ENCODE data around the gene GRM2. TPM values are rescaled to one million over a fixed set of nuclear protein-coding genes. Genes with fewer than 3 reads are reported as not detected.
"Not testable (repeated sequence)": the region's sequence is repeated elsewhere in the genome, so short reads cannot be mapped to it uniquely, and the experiment has no call there.

Gene GRM2
- total RNA-seq, 4 donors from 2014 or later = 0.12 to 0.13 TPM; not detected in 2

GRCh38 chr3:51747840-51748239 is 41.0 kb downstream of the GRM2 start:
- ATAC-seq = no peak
- no peak for TF ChIP-seq POLR2AphosphoS5 (IDR thresholded peaks at IDR 0.05)
- TF ChIP-seq CTCF (IDR thresholded peaks at IDR 0.05) = no peak
- no peak for TF ChIP-seq POLR2A (IDR thresholded peaks at IDR 0.05)
- no peak for TF ChIP-seq EP300 (IDR thresholded peaks at IDR 0.05)
- Histone ChIP-seq H3K27me3 (no peaks in the 10 kb centered on the region), H3K9me3 (peaks cover 0 to 3% (median 0%) of the 10 kb centered on the region in 3 donors), H3K36me3 (no peaks in the 10 kb centered on the region), H3K4me3 (no peak overlapping the region), H3K4me1 (no peaks in the 10 kb centered on the region), H3K27ac (no peak overlapping the region)

- Histone ChIP-seq H3K27ac (no peak overlapping the region), H3K27me3 (no peaks in the 10 kb centered on the region), H3K36me3 (no peaks in the 10 kb centered on the region), H3K9me3 (no peaks in the 10 kb centered on the region), H3K4me3 (no peak overlapping the region), H3K4me1 (no peaks in the 10 kb centered on the region)
- TF ChIP-seq POLR2AphosphoS5 (IDR thresholded peaks at IDR 0.05) (no peak), CTCF (IDR thresholded peaks at IDR 0.05) (no peak), POLR2A (IDR thresholded peaks at IDR 0.05) (no peak)
- no peak for ATAC-seq
- WGBS, 2 donors (ENCODE audit: low coverage in 1 of 2) = 27 to 50% methylated on average over 1 of the region's 1 CpG
These were observed 41.5 kb downstream of the GRM2 start for GRCh38 chr3:51748327-51748726.

GRCh38 chr3:51750878-51751277 is 44.0 kb downstream of the GRM2 start:
- Histone ChIP-seq H3K27me3 (peaks cover 6% of the 10 kb centered on the region), H3K9me3 (peaks cover 0 to 11% (median 0%) of the 10 kb centered on the region in 3 donors), H3K36me3 (no peaks in the 10 kb centered on the region), H3K4me1 (no peaks in the 10 kb centered on the region), H3K27ac (no peak overlapping the region), H3K4me3 (no peak overlapping the region)
- 83% methylated on average over 1 of the region's 1 CpG; no CpG with 5 or more reads in 1 of the 2 donors for whole genome bisulfite sequencing, 2 donors (ENCODE audit: low coverage in 1 of 2)
- no peak for ATAC-seq
- TF ChIP-seq POLR2AphosphoS5 (IDR thresholded peaks at IDR 0.05) (no peak), POLR2A (IDR thresholded peaks at IDR 0.05) (no peak), EP300 (IDR thresholded peaks at IDR 0.05) (no peak), CTCF (IDR thresholded peaks at IDR 0.05) (no peak)

DNA sequence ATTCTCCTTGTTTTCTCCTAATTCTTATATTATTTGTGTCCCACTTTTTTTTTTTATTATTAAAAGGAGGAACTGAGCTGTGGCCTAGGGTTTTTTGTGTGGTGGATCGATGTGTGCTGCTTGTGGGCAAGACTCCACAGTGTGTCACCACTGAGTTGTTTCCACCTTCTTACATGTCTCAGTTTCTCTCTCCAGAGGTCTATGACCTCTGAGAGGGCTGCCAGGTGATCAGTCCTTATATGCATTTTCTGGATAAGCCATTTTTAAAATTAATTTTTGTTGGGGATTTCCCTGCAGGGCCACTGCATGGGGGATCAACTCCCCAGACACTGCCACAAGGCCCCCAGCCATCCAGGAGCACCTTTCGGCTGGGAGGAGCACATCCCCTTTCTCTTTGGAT is 44.4 kb downstream of the GRM2 start:
- no peak overlapping the region for H3K27ac ChIP-seq
- 60% methylated on average over 1 of the region's 2 CpGs; no CpG with 5 or more reads in 1 of the 2 donors for WGBS, 2 donors (ENCODE audit: low coverage in 1 of 2)
- peaks cover 10% of the 10 kb centered on the region for H3K27me3 ChIP-seq
- no peak for ATAC-seq
- no peaks in the 10 kb centered on the region for H3K36me3 ChIP-seq
- H3K4me1 ChIP-seq = no peaks in the 10 kb centered on the region
- TF ChIP-seq CTCF (IDR thresholded peaks at IDR 0.05) (no peak), POLR2A (IDR thresholded peaks at IDR 0.05) (no peak), EP300 (IDR thresholded peaks at IDR 0.05) (no peak), POLR2AphosphoS5 (IDR thresholded peaks at IDR 0.05) (no peak)
- no peak overlapping the region for H3K4me3 ChIP-seq
- H3K9me3 ChIP-seq = peaks cover 0 to 15% (median 0%) of the 10 kb centered on the region in 3 donors

DNA sequence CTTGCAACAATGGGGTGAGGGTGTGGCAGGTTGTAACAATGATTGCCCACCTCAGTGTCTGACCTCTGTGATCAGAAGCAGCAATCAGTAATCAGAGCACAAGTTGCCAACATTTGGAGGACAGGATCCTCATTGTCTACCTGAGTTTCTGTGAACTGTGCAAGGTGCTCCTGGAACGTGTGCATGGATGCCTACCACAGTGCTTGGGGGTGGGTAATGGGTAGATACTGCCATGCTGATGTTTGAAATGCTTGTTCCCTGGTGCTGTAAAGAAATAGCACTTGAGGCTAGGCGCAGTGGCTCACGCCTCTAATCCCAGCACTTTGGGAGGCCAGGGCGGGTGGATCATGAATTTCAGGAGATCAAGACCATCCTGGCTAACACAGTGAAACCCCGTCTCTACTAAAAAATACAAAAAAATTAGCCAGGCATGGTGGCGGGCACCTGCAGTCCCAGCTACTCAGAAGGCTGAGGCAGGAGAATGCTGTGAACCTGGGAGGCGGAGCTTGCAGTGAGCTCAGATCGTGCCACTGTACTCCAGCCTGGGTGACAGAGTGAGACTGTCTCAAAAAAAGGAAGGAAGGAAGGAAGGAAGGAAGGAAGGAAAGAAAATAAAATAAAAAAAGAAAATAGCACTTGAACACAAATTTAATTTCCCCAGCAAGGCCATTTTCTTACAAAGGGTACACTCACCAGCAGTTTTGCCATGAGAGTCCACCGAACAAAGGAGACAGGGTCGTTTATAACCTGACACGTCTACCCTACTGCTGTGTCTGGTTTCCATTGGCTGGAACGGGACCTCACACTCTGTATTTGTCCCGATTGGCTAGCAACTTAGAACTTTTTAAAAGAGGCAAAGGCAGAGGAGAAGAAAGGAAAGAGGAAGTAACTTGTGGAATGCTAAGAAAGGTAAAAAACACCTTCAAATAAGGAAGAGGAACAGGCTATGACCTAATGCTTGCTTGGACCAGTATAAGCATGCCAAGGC is 47.2 kb downstream of the GRM2 start:
- ATAC-seq, H3K4me3 ChIP-seq, H3K36me3 ChIP-seq, H3K4me1 ChIP-seq, H3K27ac ChIP-seq: not testable (repeated sequence)
- Histone ChIP-seq H3K9me3 (peaks cover 0 to 21% (median 0%) of the 10 kb centered on the region in 3 donors), H3K27me3 (peaks cover 17% of the 10 kb centered on the region)
- WGBS, 2 donors (ENCODE audit: low coverage in 1 of 2) = 62 to 63% methylated on average over 4 to 8 of the region's 13 CpGs
